CD14-positive monocyte (primary cell): Measurements from ENCODE around the gene CCDC110. TPM values are rescaled to one million over a fixed set of nuclear protein-coding genes. Genes with fewer than 3 reads are reported as not detected.

Source experiments
- DNase-seq, 3 donors: peaks; one replicate each; pipeline ENCODE4 v3.0.0-alpha.2; 2011 to 2022
- H2AFZ ChIP-seq: 2 replicates; pipeline ENCODE4 v1.6.0; 2012; ENCODE audit warnings: mild to moderate bottlenecking, low read depth, low read length, inconsistent platforms; ENCODE audit not compliant: insufficient read depth, poor library complexity, severe bottlenecking
- H3K27ac ChIP-seq, 2 donors: 1 replicate in 1 of 2; 2 replicates in 1 of 2; pipeline ENCODE4 v1.5.1; 2012 to 2013; ENCODE audit warnings: low read length in 2 of 2, control low read depth in 1 of 2, inconsistent platforms in 1 of 2, low read depth in 1 of 2, mild to moderate bottlenecking in 1 of 2
- H3K27me3 ChIP-seq, 2 donors: one replicate each; pipeline versions ENCODE4 v1.6.0 to v1.6.1; 2011 to 2013; ENCODE audit warnings: low read length in 2 of 2; ENCODE audit not compliant: control insufficient read depth in 2 of 2, insufficient read depth in 2 of 2
- H3K36me3 ChIP-seq, 2 donors: replicated peaks in 1 of 2; 1 replicate in 1 of 2; 2 replicates in 1 of 2; pipeline versions ENCODE4 v1.5.1 to v1.6.1; 2012 to 2013; ENCODE audit warnings: low read length in 2 of 2, control low read depth in 1 of 2, inconsistent platforms in 1 of 2, mild to moderate bottlenecking in 1 of 2; ENCODE audit not compliant: insufficient read depth in 2 of 2, control insufficient read depth in 1 of 2
- H3K4me1 ChIP-seq, 2 donors: 1 replicate in 1 of 2; 2 replicates in 1 of 2; pipeline versions ENCODE4 v1.5.1 to v1.6.1; 2012 to 2013; ENCODE audit warnings: low read length in 2 of 2, control low read depth in 1 of 2, inconsistent platforms in 1 of 2, mild to moderate bottlenecking in 1 of 2, moderate library complexity in 1 of 2; ENCODE audit not compliant: insufficient read depth in 2 of 2, control insufficient read depth in 1 of 2
- H3K4me2 ChIP-seq: replicated peaks from 2 replicates; pipeline ENCODE3; 2012; ENCODE audit warnings: low read length, moderate library complexity, mild to moderate bottlenecking; ENCODE audit not compliant: poor library complexity, severe bottlenecking; ENCODE audit errors: extremely low read depth
- H3K4me3 ChIP-seq, 3 experiments: fragments of 200-600 bp in 1 of 3; sonication (generic) in 1 of 3; replicated peaks in 1 of 3; 1 replicate in 2 of 3; 2 replicates in 1 of 3; pipeline ENCODE4 v1.5.1; 2011 to 2013; ENCODE audit warnings: low read length in 3 of 3, mild to moderate bottlenecking in 3 of 3, control low read depth in 2 of 3, low read depth in 2 of 3, inconsistent platforms in 1 of 3, moderate library complexity in 1 of 3
- H3K79me2 ChIP-seq: 2 replicates; pipeline ENCODE4 v1.6.0; 2012; ENCODE audit warnings: mild to moderate bottlenecking, control low read depth, inconsistent platforms, low read length, moderate library complexity; ENCODE audit not compliant: insufficient read depth
- H3K9ac ChIP-seq: 2 replicates; pipeline ENCODE4 v1.6.0; 2017; ENCODE audit warnings: low read length, mild to moderate bottlenecking; ENCODE audit not compliant: insufficient read depth, poor library complexity, severe bottlenecking
- H3K9me3 ChIP-seq, 2 donors: replicated peaks in 1 of 2; 1 replicate in 1 of 2; 2 replicates in 1 of 2; pipeline versions ENCODE4 v1.5.1 to v1.6.1; 2012 to 2013; ENCODE audit warnings: low read length in 2 of 2, control low read depth in 1 of 2; ENCODE audit not compliant: control insufficient read depth in 1 of 2, insufficient read depth in 1 of 2
- H4K20me1 ChIP-seq: 2 replicates; pipeline ENCODE4 v1.6.0; 2012; ENCODE audit warnings: mild to moderate bottlenecking, low read length, control low read depth, moderate library complexity; ENCODE audit not compliant: insufficient read depth
- H3K27ac Mint-ChIP-seq, 7 donors: one replicate each; pipeline ENCODE4 v1.8.0; 2020; ENCODE audit warnings: mild to moderate bottlenecking in 7 of 7, mixed read lengths in 7 of 7, moderate library complexity in 6 of 7, inconsistent platforms in 2 of 7
- H3K27me3 Mint-ChIP-seq, 3 donors: one replicate each; pipeline ENCODE4 v1.8.0; 2021 to 2022; ENCODE audit warnings: low read depth in 3 of 3, mild to moderate bottlenecking in 3 of 3, mixed read lengths in 3 of 3, moderate library complexity in 3 of 3, inconsistent platforms in 1 of 3
- H3K36me3 Mint-ChIP-seq, 2 donors: one replicate each; pipeline ENCODE4 v1.8.0; 2020; ENCODE audit warnings: mixed read lengths in 2 of 2, inconsistent platforms in 1 of 2, mild to moderate bottlenecking in 1 of 2
- H3K4me1 Mint-ChIP-seq: one replicate; pipeline ENCODE4 v1.8.0; 2020; ENCODE audit warnings: mild to moderate bottlenecking, mixed read lengths
- H3K4me3 Mint-ChIP-seq, 2 donors: one replicate each; pipeline ENCODE4 v1.8.0; 2020; ENCODE audit warnings: mild to moderate bottlenecking in 2 of 2, mixed read lengths in 2 of 2, moderate library complexity in 1 of 2
- H3K9me3 Mint-ChIP-seq, 7 donors: one replicate each; pipeline ENCODE4 v1.8.0; 2020 to 2022; ENCODE audit warnings: mixed read lengths in 7 of 7, mild to moderate bottlenecking in 6 of 7, moderate library complexity in 6 of 7, inconsistent platforms in 2 of 7
- WGBS: methylation state at CpG from one replicate; pipeline ENCODE4 v1.1.5; 2013; ENCODE audit warnings: missing lambda C conversion rate; ENCODE audit not compliant: insufficient coverage; 5-methylcytosine and 5-hydroxymethylcytosine counted together
- intact Hi-C, 2 donors: fragments of 100-400 bp; cut with micrococcal nuclease; formaldehyde crosslinking; loops; one replicate each; pipeline versions ENCODE4 v1.15.0 to v1.15.1; 2023
- polyA plus RNA-seq, 3 donors: library from polyadenylated mRNA; depleted of rRNA in 1 of 3; unstranded in 2 of 3; stranded (reverse) in 1 of 3; fragments of 300-500 nt in 2 of 3; fragments of >200 nt in 1 of 3; fragmentation: Illumina TruSeq in 2 of 3; gene quantifications; 1 replicate in 2 of 3; 2 replicates in 1 of 3; pipeline ENCODE4 v1.2.3, GENCODE V29; 2012 to 2021
- TF ChIP-seq, protein P1 (sequence below): fragments of 200-600 bp; IDR thresholded peaks from one replicate; pipeline ENCODE4 v1.8.0; 2022; ENCODE audit warnings: antibody characterized with exemption, mild to moderate bottlenecking

Gene CCDC110
- polyA plus RNA-seq, 3 donors = not detected

DNA sequence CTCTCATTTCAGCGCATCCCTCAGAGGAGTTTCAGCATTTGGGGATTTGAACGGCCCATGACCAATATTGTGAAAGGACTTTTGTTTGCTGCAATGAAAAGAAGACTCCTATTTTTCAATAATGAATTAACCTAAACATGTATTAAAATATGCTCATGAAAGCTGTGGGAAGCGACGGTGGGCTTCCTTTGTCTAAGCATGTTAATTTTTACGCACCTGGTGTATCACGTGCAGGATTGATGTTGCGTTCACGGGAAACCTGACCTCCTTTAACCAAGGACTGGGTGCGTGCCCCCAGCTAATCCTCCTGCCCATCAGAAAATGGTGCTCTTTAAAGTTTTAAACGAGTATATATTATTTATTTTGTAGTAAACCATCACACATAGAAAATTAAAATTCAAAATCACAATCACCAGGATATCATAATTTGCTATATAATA lies 590 bp upstream of the CCDC110 start:
- peaks cover 31 to 61% of the 10 kb centered on the region in 2 donors for H3K27me3 ChIP-seq
- H3K4me1 ChIP-seq = peaks cover 10 to 11% of the 10 kb centered on the region in 2 donors
- H3K4me3 Mint-ChIP-seq = peak overlapping the region; percentile 78 to 92
- peak overlapping the region in 2 of 7 donors; percentile 58 to 75 for H3K27ac Mint-ChIP-seq
- intact Hi-C loops = no loop called here
- H3K27ac ChIP-seq = no peak overlapping the region
- peak overlapping the region; percentile 41 to 77 (median 75) for H3K4me3 ChIP-seq
- peaks cover 0 to 10% of the 10 kb centered on the region in 2 donors for H3K9me3 ChIP-seq
- no peaks in the 10 kb centered on the region for H3K79me2 ChIP-seq
- WGBS = 40% methylated on average over 2 of the region's 10 CpGs
- H3K36me3 ChIP-seq = no peaks in the 10 kb centered on the region
- peak overlapping the region; percentile 82 for H2AFZ ChIP-seq
- H3K4me1 Mint-ChIP-seq = peaks cover 10% of the 10 kb centered on the region
- H3K27me3 Mint-ChIP-seq = peaks cover 48 to 69% (median 60%) of the 10 kb centered on the region in 3 donors
- H4K20me1 ChIP-seq = no peaks in the 10 kb centered on the region
- H3K9ac ChIP-seq = peak overlapping the region; percentile 59
- peaks cover 0 to 24% (median 10%) of the 10 kb centered on the region in 7 donors for H3K9me3 Mint-ChIP-seq
- H3K4me2 ChIP-seq = peak overlapping the region; percentile 88
- no peak for DNase-seq
- peaks cover 1 to 3% of the 10 kb centered on the region in 2 donors for H3K36me3 Mint-ChIP-seq
- TF ChIP-seq, protein P1, sequence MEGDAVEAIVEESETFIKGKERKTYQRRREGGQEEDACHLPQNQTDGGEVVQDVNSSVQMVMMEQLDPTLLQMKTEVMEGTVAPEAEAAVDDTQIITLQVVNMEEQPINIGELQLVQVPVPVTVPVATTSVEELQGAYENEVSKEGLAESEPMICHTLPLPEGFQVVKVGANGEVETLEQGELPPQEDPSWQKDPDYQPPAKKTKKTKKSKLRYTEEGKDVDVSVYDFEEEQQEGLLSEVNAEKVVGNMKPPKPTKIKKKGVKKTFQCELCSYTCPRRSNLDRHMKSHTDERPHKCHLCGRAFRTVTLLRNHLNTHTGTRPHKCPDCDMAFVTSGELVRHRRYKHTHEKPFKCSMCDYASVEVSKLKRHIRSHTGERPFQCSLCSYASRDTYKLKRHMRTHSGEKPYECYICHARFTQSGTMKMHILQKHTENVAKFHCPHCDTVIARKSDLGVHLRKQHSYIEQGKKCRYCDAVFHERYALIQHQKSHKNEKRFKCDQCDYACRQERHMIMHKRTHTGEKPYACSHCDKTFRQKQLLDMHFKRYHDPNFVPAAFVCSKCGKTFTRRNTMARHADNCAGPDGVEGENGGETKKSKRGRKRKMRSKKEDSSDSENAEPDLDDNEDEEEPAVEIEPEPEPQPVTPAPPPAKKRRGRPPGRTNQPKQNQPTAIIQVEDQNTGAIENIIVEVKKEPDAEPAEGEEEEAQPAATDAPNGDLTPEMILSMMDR = no peak

DNA sequence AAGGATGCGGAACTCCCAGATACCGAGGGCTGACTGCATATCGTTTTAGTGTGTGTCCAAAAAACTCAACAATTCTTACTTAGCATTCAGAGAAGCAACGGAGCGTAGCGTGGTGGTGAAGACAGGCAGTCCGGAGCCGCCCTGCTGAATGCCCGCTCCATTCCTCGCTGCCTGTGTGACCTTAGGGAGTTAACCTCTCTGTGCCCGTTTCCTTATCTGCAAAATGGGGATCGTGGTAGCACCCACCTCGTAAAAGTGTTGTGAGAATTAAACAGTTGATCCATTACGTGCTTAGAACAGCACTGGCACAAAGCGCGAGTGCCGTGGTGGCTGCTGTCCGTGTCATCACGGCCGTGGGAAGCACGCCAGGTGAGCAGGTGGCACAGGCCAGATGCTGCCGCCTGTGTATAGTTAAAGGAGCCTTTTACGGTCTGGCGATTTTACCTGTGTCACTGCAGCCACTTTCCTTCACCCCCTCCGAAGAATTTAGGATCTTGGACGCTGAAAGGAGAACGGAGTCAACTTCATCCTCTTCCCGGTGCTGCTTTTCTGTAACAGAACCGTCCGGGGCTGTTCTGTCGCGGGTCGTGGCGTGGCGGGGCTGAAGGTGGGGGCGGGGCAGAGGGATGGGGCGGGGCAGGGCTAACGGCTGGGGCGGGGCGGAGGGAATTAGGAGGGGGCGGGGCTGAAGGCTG lies 885 bp downstream of the CCDC110 start:
- peak overlapping the region; percentile 10 for H2AFZ ChIP-seq
- WGBS = 2% methylated on average over 19 of the region's 41 CpGs
- H3K9me3 Mint-ChIP-seq = peaks cover 0 to 24% (median 10%) of the 10 kb centered on the region in 7 donors
- H3K4me1 Mint-ChIP-seq = peaks cover 10% of the 10 kb centered on the region
- H3K27ac ChIP-seq = no peak overlapping the region
- peaks cover 33 to 63% of the 10 kb centered on the region in 2 donors for H3K27me3 ChIP-seq
- H3K27me3 Mint-ChIP-seq = peaks cover 57 to 73% (median 62%) of the 10 kb centered on the region in 3 donors
- H3K9me3 ChIP-seq = peaks cover 0 to 10% of the 10 kb centered on the region in 2 donors
- H3K4me2 ChIP-seq = peak overlapping the region; percentile 40
- H4K20me1 ChIP-seq = no peaks in the 10 kb centered on the region
- peaks cover 10 to 11% of the 10 kb centered on the region in 2 donors for H3K4me1 ChIP-seq
- peak overlapping the region in 1 of 3 experiments; percentile 26 for H3K4me3 ChIP-seq
- intact Hi-C loops = no loop called here
- peak overlapping the region; percentile 66 to 73 for H3K4me3 Mint-ChIP-seq
- no peak overlapping the region for H3K9ac ChIP-seq
- H3K79me2 ChIP-seq = no peaks in the 10 kb centered on the region
- peaks cover 1 to 3% of the 10 kb centered on the region in 2 donors for H3K36me3 Mint-ChIP-seq
- H3K27ac Mint-ChIP-seq = peak overlapping the region in 1 of 7 donors; percentile 43
- H3K36me3 ChIP-seq = no peaks in the 10 kb centered on the region
- TF ChIP-seq, protein P1 = no peak
- DNase-seq = no peak
